Stimulated activated naive CD4-positive, alpha-beta T cell (primary cell): ENCODE data around the gene SULT1C4.
"Not testable (repeated sequence)": the region's sequence is repeated elsewhere in the genome, so short reads cannot be mapped to it uniquely, and the experiment has no call there.

Experiments used
- DNase-seq, 6 experiments: peaks; one replicate each; lab custom pipeline; 2025; lab: John Stamatoyannopoulos, UW

The SULT1C4 gene

GRCh38 chr2:108413711-108414095, 35.9 kb downstream of the SULT1C4 start:
- no peak for DNase-seq

DNA sequence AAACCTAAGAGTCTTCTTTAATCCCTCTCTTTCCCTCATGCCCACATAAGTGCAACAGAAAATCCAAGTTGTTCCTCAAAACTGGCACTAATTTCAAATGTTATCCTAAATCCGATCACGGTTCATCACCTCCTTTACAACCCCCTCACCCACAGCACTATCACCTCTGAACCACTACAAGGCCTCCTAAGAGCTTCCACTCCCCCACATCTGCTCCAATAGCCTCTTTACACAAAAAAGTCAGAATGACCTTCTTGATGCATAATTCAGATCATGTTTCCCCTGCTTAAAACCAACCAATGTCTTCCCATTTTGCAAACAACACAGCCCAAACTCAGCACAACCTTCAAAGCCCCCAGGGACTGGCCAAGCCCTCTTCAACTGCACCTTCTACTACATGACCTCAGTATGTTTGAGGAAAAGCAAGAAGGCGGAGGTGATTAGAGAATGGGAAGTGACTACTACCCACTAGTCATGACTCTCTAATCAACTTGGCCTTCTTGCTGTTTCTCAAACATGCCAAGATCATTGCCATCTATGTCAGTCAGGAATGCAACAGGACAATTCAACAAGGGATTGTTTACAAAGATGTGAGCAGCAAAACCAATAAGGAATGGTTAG, 36.6 kb downstream of the SULT1C4 start:
- DNase-seq, result no peak

DNA sequence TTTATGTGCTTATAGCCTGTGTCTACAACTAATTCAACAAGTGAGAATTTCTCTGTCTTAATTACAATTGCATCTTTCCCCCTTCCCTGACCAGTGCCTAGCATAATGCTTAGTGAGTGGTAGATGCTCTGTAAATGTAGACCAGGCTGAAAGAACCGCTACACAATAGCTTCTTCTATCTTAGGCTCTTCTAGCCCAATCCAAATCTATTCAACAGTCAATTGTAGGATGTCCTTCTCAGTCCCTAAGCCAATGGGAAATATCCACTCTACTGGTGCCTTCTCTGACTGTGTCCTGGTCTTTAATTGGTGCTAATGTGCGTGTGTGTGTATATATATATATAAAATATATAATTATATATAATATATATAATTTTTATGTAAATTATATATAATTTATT, 37.2 kb downstream of the SULT1C4 start:
- DNase-seq, result no peak

- DNase-seq, result no peak
Observed at GRCh38 chr2:108417254-108417653, 39.5 kb downstream of the SULT1C4 start.

GRCh38 chr2:108418416-108418815, 40.7 kb downstream of the SULT1C4 start:
- no peak for DNase-seq

GRCh38 chr2:108423067-108423466, 45.3 kb downstream of the SULT1C4 start:
- DNase-seq, result no peak

DNA sequence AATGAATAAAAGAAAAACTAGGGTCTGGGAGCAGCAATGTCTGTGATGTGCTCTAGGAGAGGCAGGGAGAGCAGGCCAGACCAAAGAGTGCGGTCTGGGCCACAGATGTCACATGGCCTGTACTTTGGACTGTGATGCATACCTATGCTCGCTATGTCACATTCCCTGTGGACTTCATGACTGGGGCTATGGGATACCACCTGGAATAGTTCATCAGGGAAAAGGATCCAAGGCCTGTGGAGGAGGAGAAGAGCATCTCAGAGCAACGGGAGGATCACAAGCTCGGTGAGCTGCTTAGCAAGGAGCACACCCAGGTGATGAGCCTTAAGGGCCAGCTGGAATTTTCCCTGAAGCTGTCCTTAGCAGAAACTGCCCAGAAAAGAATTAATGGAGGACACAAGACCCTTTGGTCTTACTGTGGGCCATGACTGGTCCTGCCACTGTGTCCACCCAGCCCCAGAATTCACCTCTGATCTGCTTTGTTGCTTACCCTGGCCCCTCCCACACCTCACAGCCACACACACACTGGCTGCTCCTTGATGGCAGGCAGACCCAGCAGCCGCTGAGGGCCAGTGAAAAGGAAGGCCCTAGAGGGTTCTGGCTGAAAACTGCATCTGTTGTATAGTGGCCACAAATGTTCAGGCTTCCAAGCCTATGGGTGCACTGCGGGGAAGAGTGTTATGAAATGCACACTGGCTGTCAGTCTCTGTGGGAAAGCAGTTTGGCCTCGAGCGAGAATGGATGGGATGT, 45.9 kb downstream of the SULT1C4 start:
- no peak for DNase-seq

GRCh38 chr2:108428286-108429009, 50.7 kb downstream of the SULT1C4 start:
- no peak for DNase-seq

DNA sequence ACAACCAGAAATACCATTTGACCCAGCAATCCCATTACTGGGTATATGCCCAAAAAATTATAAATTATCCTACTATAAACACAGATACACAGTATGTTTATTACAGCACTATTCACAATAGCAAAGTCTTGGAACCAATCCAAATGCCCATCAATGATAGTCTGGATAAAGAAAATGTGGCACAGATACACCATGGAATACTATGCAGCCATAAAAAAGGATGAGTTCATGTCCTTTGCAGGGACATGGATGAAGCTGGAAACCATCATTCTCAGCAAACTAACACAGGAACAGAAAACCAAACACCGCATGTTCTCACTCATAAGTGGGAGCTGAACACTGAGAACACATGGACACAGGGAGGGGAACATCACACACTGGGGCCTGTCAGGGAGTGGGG, 57.8 kb downstream of the SULT1C4 start:
- DNase-seq, result not testable (repeated sequence)

GRCh38 chr2:108436976-108437375, 59.2 kb downstream of the SULT1C4 start:
- DNase-seq, result no peak
